HG03196 (cell line): ENCODE results near the gene TOX3.

Experiments used
- ATAC-seq: cut with Tn5 transposase; IDR thresholded peaks from one replicate; pipeline ENCODE4 v1.9.1; 2021; ENCODE audit not compliant: unreplicated experiment

The TOX3 gene

DNA sequence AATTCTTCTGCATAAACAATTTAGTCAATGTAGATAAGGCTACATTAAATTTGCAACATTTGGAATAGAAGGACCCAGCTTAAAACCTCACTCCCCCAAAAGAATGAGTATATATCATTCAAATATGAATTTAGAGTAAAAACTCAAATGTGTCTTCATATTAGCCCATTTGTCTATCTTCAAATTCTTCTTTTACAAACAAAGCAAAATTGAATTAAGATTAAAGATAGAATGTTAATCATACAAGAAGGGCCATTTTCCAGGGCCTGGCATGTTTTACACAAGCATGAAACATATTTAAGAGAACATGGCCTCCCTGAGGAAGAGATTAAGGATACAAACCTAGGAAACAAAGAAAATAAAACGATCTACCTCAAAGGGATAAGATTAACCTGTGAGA is 8.4 kb downstream of the TOX3 start:
- no peak for ATAC-seq

DNA sequence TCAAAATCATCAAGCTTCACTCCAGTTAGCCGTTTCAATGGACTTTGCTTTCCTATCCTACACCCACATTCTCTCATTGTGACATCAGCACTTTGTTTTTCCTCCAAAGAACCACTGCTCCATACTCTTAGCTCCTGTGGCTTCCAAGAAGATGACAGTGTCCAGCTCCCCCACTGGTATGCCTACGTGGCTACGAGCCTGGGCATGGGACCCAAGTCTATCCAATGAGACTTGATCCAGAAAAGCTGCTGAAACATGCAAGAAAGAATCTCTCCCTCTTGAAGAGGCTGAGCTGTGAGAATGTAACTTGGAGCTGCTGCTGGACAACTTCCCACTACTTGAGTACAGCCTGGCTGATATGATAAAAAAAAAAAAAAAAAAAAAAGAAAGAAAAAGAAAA is 9.4 kb downstream of the TOX3 start:
- no peak for ATAC-seq

DNA sequence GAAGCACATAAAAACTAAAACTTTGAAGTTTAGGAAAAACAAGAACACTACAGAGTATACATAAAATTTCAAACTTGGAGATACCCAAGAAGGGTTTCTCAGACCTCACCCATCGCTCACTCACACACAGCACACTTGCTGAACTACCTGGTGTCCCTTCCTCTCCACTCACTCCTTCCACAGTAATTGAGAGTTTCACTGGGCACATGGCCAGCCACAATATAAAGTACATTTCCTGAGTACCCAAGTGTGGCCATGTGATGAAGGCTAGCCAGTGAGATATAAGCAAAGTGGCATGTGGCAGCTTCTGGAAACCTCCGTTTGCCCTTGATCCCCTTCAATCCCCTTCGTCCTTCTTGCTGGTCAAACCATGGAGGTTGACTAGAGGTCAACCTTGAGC is 11.9 kb downstream of the TOX3 start:
- no peak for ATAC-seq

DNA sequence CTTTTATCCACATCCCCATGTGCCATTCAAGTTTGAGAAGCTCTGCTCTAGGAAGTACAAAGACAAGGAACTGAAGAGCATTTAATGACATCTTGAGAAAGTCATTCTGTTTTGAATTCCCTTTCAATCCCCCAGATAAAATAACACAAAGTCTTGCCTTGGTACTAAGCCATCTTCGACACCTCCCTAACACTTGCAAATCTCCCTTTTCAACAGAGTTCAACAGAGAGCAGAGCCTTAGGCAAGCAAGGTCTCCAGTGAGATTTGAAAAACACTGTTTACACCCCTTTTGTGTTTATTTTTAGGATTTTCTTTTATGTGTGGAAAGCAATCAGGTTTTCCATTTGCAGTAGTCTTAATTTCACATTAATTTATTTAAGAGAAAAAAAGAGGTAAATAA is 13.6 kb downstream of the TOX3 start:
- no peak for ATAC-seq

DNA sequence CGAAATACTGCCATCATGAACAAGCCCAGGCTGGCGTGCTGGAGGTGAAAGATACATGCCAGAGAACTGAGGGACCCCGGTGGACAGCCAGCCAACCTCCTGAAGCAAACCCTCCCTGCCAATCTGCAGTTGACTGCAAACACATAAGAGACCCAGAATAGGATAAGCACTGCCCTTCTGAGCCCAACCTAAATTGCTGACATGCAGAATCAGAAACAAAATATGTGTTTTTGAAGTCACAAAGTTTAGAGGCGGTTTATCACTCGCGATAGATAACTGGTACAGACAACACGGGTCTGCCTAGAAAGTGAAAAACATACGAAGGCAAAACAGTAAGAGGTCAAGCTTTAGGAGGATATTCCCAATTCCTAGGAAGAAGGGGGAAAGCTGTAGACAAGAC is 14.6 kb downstream of the TOX3 start:
- no peak for ATAC-seq

DNA sequence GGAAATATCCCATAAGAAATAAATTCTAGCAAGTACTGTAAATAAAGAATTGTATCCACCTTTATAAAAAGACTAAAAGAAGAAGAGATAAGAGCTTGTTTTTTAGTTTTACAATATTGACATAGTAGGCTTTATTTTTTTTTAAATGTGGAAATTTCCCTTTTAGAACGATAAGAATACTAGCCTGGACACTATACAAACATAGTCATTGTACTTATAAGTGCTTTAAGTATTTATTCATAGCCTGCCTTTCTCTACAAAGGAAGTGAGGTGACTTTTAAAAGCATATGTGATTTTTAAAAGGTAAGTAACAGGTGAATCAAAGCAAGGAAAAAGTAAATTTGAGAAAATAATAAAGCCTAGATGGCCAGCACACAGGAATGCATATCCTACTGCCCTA is 17.7 kb downstream of the TOX3 start:
- ATAC-seq: no peak

DNA sequence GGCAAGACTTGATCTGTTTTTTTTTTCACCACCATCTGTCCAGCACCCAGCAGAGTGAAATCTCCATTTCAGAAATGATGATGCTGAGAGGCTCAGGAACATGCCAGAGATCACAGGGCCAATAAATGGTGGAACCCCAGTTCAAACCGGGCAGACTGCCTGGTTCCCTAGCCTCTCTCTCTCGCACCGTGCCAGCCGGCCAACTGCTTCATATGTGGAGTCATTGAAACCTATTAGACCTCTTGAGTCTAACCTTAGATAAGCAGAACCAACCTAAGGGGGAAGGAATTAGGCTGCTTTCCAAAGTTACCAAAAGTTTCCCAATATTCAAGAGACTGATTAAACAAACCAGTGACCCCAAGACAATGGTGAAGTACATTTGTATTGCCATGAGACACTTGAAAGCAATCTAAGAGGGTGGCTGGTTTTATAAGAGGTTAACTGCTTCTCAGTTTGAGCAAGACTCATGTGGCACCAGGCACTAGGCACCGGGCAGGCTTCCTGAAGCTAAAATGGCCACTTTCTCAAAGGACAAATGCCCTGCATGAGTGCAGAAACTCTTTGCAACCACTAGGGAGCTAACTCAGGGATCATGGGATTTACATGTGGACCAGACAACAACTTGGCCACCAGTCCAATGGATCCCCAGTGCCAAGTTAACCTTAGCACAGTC is 18.4 kb downstream of the TOX3 start:
- ATAC-seq: no peak

DNA sequence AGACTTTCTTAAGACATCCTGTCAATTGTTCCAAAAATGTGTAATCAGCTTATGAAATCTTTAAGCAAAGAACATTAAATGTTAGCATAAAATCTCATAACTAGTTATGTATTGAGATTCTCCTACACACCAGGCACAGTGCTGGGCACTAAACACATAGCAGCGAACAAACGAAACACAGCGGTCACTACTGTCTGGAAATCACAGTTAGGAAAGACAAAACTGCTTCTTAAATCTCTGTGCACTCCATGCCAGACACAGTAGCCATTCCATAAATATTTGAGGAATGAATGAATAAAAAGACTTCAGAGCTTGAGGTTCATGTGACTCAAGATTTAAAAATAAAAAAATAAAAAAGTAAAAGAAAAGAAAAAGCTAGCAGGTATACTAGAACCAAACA is 20.1 kb downstream of the TOX3 start:
- ATAC-seq: no peak

DNA sequence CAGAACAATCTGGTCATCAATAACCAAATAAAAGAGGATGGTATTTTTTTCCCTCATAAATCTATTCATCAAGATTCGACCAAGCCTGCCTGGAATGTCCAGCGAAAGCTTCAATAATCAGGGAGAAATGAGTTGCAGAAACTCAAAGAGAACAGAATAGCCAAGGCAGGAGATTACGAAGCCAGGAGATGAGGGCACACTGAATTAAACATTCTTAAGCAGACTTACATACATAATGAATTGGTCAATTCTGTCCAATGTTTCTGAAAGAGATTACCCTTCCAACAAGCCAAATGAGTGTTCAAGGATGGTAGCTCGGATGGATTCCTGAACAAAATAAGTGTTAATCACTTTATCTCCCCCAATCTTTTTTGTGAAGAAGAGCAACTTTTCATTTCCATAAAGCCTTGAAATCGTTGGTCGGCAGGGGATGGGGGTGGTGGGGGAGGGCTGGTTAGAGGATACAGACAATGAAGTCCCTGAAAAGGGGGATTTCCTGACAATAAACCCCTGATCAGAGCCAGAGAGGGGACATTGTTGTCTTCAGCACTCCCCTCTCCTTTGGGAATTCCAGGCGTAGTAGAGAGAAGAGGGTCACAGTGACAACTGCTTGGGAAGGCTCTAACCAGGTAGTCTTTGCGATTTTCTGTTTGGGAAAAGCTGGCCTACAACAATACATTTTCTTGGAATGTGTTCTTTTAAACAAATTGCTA is 20.7 kb downstream of the TOX3 start:
- no peak for ATAC-seq

DNA sequence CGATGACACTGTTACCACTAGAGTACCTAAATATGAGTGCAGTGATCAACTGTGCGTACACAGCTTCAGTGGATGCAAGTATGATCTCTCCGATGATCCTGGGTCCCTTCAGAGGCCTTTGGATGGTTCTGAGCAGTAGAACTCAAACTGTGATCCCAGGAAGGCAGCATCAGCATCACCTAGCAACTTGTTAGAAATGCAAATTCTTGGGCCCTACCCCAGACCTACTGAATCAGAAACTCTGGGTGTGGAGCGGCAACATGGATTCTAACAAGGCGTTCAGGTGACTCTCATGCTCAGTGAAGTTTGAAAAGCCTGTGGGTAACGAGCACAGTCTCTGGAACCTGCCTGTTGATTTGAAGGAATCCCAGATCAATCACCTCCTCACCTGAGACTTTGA is 25.4 kb downstream of the TOX3 start:
- no peak for ATAC-seq

DNA sequence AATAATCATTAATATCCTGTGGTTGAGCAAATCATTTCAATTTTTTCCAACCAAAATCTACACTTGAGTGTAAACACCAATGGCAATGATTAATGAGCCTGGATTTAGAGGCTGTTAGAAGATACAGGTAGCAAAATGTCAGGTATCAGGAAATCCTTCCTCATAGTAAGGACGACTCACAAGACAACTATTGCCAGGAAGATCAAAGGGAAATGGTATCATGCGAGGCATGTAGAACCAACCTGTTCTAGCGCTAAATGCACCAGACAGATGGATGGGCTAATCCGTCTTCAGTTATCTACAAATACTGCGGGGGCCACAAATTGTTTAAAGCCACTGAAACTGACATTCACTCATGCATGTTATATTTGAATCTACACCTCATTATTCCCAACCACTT is 28.1 kb downstream of the TOX3 start:
- no peak for ATAC-seq

DNA sequence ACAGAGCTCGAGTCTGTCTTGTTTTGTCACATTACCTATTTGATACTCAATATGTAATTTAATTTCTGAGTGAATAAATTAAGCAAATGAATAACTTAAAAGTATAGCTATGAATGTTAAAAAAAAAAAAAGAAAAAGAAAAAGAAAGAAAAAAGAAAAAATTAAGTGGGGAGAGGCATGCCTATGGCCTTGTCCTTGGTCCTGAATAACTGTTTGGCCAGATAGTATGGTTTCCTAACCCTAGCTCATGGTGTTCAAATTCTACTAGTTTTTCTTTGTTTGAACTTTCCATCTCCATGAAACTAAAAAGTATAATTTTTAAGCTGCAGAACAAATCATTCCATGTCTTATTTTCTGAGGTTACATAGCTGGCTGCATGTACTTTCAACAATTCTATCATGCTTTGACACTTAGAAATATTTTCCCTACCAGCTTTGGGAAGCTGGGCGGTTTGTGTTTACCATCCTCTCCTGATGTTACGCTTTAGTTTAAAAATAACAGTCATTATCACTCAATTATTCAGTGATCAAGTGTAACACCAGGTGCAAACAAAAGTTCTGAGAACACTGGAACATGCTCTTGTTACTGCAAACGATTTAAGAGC is 31.8 kb downstream of the TOX3 start:
- ATAC-seq: no peak

DNA sequence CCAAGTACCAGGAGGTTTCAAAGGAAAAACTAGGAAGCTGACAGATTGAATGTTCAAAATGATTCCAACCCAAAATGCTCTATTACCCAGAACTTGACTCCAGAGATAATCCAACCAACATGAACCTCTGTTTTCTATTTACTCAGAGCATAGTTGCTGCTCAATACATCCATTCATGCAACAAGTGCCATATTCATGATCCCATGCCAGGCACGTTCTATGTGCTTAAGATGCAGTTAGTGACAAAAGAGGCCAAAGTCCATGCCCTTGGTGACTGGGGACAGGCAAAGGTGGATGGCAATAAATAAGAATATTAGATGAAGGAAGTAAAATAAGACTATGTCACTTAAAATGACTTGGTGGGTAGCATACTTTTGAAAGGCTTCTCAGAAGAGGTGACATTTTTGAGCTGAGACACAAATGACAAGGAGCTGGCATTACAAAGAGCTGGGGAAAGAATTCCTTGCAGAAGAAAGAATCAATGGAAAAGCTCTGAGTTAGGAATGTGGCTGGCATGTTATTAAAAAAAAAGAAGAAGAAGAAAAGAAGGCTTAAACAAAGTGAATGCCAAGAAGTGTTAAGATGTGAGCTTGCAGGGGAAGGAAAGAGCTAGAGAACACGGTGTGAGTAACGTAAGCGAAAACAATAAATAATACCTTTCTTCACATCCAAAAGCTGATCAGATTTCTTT is 34.5 kb downstream of the TOX3 start:
- ATAC-seq: no peak

DNA sequence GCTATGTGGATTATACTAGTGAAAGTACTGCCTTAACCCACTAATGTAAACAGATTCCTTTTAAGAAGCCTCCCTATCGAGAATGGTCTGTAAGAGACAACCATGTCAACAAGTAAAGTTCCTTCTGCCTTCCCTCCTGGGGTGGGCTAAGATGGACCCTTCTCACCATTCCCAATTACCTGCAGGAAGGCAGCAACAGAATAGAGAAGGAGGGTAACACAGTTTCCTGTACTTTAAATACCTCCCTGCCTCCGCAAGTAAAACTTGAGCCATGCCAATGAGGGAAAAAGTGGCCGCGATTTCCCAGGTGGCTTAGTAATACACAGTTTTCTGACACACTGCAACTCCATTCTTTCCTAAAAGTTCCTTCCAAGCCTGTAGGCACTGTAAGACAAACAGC is 45.2 kb downstream of the TOX3 start:
- ATAC-seq: no peak

DNA sequence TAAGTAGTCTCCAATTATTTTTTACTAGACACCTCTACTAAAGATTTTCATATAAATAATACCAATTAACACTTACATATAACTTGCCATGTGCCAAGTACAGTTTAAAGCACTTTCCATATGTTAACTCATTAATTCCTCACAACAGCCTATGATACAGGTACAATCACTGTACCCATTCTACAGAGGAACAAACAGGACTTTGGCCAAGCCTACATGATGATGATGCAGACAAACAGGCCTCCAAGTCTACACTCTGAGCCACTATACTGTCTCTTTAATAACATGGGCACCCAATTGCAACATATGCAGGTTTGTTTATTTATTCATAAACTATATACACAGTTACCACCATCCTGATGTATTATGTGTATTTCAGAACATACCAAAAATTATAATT is 46.0 kb downstream of the TOX3 start:
- no peak for ATAC-seq

DNA sequence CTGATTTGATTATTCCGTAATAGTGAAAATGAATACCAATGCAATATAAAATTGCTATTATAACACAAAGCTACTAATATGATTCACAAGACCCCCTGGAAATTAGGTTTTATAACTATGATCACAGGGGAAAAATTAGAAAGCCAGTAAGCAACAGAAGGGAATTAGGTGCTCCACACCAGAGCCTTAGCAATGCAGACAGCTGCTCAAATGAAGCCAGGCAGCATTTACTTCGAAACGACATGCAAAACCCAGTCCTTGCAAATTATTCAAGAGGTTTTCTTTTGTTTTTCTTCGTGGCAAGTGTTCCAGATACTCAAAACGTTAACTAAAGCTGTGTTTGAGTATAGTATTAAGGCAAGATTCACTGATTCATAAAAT is 47.9 kb downstream of the TOX3 start:
- no peak for ATAC-seq

DNA sequence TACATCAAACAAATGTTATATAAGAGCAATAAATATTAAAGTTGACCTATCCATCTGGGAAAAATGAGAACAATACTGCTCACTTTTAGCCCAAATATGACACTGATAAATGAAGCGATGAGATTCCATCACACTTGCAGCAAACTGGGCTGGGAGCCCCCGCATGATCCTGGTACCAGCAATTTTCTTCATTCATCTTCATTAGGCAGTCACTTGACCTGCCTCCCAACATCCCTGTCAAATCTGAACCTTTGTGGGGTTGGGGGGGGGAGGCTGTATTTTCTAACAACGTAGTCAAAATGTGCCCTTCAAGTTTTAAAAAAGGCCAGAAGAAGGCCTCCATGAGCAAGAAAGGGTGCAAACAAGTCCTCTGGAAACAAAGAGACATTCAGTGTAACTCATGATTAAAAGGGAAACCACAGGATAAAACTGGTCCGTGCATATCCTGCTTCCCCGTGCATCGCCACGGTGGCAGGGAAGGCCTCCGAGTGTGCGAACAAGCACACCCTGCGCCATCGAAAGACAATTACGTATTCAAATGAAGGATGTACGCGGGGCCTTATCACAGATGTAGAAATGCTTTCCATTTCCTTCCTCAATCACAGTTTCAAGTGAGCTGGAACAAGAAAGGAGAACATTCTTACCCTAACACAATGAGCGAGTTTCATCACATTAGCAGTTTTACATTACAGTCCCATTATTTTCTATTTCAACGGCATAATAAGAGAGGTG is 48.4 kb downstream of the TOX3 start:
- ATAC-seq: no peak

DNA sequence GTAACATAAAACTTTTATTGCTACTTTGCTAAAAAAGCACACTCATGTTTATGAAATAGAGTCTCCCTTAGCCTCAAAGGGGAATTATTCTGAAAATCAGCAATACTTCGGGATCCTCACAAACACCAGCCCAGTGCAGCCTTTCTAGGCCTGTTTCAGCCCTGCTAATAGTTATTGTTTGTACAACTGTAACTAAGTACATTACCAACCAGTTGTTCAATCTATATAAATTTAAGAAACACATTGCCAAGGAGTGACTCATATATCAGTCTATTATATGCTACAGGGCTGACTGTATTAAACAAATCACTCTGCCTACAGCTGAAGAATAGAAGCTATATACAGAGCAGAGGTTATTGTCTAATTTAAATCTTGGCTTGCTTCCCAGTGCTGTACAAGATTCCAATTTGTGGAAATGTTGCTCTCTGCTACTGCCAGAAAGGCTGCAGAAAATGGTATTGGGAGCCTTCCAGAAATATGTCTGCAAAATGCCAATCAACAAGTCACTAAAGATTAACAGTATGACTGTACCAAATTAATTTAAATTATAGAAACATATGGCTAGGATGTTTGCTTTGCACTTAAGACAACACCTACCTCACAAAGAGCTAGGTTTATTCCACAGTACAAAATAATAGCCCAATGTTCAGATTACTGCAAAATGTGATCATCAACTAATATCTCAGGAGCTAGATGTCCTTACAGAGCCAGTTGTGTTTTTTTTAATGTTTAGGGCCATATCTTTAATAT is 49.7 kb downstream of the TOX3 start:
- no peak for ATAC-seq

DNA sequence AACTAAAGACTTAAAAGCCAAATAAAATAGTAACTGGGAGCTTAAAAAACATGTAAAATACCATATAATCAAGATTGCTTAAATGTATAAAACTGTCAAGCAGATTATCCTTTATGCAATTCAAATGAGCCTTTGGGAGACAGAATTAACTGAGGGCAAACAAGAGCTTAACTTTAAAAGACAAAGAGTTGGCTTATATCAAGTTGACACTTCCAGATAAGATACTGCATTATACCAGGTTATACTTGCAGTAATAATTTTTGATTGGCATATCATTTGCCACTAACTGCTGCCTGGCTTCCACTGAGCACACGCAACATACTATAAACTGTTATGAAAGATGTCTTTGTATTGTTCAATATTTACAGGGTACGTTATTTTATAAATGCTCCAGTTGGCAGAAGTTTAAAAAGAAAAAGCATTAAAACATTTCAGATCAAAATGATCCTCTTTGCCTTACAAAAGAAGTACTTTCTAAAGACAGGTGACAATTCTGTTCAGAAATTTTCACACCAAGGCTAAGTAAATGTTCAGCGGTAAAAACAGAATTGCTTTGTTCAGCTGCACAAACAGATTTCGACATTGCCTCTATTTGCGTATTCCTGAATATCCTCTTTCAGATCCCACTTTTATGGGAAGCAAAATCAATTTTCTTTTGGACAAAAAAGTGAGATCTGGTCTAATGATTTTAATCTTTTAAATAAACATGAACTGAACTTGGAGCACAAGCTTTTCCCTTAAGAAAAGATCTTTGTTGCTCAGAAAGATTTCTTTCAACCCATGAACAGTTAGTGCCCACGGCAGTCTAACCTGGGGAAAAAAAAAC is 50.7 kb downstream of the TOX3 start:
- ATAC-seq: no peak

DNA sequence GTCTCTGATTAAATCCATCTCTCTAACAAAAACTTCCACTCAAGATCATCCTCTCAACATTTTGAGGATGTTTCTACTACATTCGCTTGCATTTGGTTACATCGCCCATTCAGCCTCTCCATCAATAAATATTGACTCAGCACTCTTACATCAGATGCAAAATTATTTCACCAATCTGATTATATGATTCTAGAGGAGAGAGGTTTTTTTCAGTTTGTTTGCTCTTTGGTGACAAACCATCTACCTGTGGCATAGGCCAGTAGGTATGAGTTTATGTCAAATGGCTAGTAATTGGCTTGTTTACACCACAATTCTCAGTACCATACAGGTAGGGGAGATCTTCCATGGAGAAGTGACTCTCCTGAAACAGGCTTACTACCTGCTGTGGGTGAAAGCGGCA is 52.3 kb downstream of the TOX3 start:
- ATAC-seq: no peak
